ENCODE measurements around the gene DLGAP1. TPM values are rescaled to one million over a fixed set of nuclear protein-coding genes. Genes with fewer than 3 reads are reported as not detected.

The DLGAP1 gene
- total and polyA plus RNA-seq, 2 of the 8 experiments (the other 6 are each of a cell fraction or from before 2014, with no cell fraction given) = 11.8 to 16.9 TPM

DNA sequence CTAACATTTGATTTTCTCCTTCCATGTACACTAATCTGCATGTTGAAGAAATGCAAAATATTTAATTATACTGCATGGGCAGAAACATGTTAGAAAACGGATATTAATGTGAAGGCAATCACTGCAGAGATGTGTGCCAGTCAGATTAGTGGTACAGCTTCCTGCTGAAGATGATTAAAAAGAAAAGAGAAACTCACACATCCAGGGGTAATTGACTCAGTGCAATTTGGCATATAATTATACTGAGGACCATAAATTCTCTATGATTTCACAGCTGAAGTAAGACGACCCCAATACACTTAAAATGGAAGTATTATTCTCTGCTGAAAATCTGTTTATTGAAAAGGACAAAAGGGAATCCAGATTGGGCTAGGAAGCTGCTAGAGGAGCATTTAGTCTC is 761.7 kb downstream of the DLGAP1 start (continued):
- TF ChIP-seq SIRT6 (IDR thresholded peaks at IDR 0.05; ENCODE audit: low read length) = no peak
- TF ChIP-seq EP300 (IDR thresholded peaks at IDR 0.05; ENCODE audit: borderline replicate concordance in 1 of 2, low read depth in 2 of 2, low read length in 2 of 2) = no peak
- TF ChIP-seq, protein P1, sequence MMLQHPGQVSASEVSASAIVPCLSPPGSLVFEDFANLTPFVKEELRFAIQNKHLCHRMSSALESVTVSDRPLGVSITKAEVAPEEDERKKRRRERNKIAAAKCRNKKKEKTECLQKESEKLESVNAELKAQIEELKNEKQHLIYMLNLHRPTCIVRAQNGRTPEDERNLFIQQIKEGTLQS (IDR thresholded peaks at IDR 0.05; ENCODE audit: insufficient read depth, low read depth, low read length) = no peak
- TF ChIP-seq HDAC6 (IDR thresholded peaks at IDR 0.05; ENCODE audit: low read depth, low read length) = no peak
- TF ChIP-seq TAF7 (optimal IDR thresholded peaks at IDR 0.05; ENCODE audit: borderline replicate concordance, low read depth, low read length) = no peak
